Effector memory CD8-positive, alpha-beta T cell (primary cell): ENCODE data around the gene SART3.
"Not testable (repeated sequence)": the region's sequence is repeated elsewhere in the genome, so short reads cannot be mapped to it uniquely, and the experiment has no call there.

ENCODE experiments used
- ATAC-seq: fragments of 150-1000 bp; cut with Tn5 transposase; replicated peaks from 2 replicates; pipeline ENCODE4 v1.10.0; 2021; ENCODE audit warnings: mild to moderate bottlenecking, moderate library complexity
- DNase-seq, 3 experiments: peaks; one replicate each; pipeline ENCODE4 v3.0.0; 2021
- H3K27ac Mint-ChIP-seq, 2 donors: one replicate each; pipeline ENCODE4 v1.8.0; 2022; ENCODE audit warnings: mild to moderate bottlenecking in 2 of 2, mixed read lengths in 2 of 2, moderate library complexity in 2 of 2
- H3K27me3 Mint-ChIP-seq, 2 donors: one replicate each; pipeline ENCODE4 v1.8.0; 2022; ENCODE audit warnings: mixed read lengths in 2 of 2
- H3K36me3 Mint-ChIP-seq: one replicate; pipeline ENCODE4 v1.8.0; 2022; ENCODE audit warnings: mild to moderate bottlenecking, moderate library complexity, mixed read lengths; ENCODE audit not compliant: insufficient read depth
- H3K4me1 Mint-ChIP-seq, 2 donors: one replicate each; pipeline ENCODE4 v1.8.0; 2022; ENCODE audit warnings: low read depth in 2 of 2, mixed read lengths in 2 of 2
- H3K4me3 Mint-ChIP-seq, 2 donors: one replicate each; pipeline ENCODE4 v1.8.0; 2022; ENCODE audit warnings: mild to moderate bottlenecking in 2 of 2, mixed read lengths in 2 of 2, moderate library complexity in 2 of 2
- H3K9me3 Mint-ChIP-seq, 2 donors: one replicate each; pipeline ENCODE4 v1.8.0; 2022; ENCODE audit warnings: mixed read lengths in 2 of 2

The SART3 gene

GRCh38 chr12:108592033-108592909 lies 31.3 kb upstream of the SART3 start:
- ATAC-seq (no peak), DNase-seq (no peak)
- Mint-ChIP-seq H3K27ac (no peak overlapping the region), H3K27me3 (peaks cover 0 to 10% of the 10 kb centered on the region in 2 donors), H3K4me1 (no peaks in the 10 kb centered on the region), H3K36me3 (no peaks in the 10 kb centered on the region), H3K4me3 (no peak overlapping the region), H3K9me3 (no peaks in the 10 kb centered on the region)

- no peak for ATAC-seq
Observed at GRCh38 chr12:108591267-108591980, 30.5 kb upstream of the SART3 start.

GRCh38 chr12:108590463-108590862 lies 29.5 kb upstream of the SART3 start:
- not testable (repeated sequence) for H3K36me3 Mint-ChIP-seq, H3K27ac Mint-ChIP-seq, H3K4me3 Mint-ChIP-seq, H3K4me1 Mint-ChIP-seq, ATAC-seq, H3K9me3 Mint-ChIP-seq, DNase-seq
- peaks cover 0 to 18% of the 10 kb centered on the region in 2 donors for H3K27me3 Mint-ChIP-seq

More at GRCh38 chr12:108591267-108591980, 30.5 kb upstream of the SART3 start:
- DNase-seq = no peak
- Mint-ChIP-seq H3K27ac (no peak overlapping the region), H3K9me3 (no peaks in the 10 kb centered on the region), H3K4me1 (no peaks in the 10 kb centered on the region), H3K4me3 (no peak overlapping the region), H3K36me3 (no peaks in the 10 kb centered on the region), H3K27me3 (peaks cover 0 to 11% of the 10 kb centered on the region in 2 donors)

DNA sequence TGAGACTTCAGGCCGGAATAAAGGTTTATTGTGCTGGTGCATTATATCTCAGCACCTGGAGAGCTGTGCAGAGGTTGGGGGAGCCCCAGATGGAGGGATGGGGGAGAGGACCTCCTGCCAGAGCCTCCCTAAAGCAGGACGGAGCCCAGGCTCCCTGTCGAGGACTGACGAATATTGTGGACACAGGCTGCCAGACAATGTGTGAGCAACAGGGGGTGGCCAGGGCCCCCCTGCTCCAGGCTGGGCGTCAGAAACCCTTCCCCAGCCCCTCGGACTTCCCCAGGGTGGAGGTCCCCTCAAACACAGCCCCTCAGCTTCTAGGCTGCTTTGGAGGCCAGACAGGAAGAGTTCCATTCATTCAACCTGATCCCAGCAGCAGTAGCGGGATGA lies 28.9 kb upstream of the SART3 start:
- DNase-seq (no peak), ATAC-seq (no peak)
- peaks cover 3 to 18% of the 10 kb centered on the region in 2 donors for H3K27me3 Mint-ChIP-seq
- no peaks in the 10 kb centered on the region for H3K9me3 Mint-ChIP-seq
- no peak overlapping the region for H3K27ac Mint-ChIP-seq
- no peak overlapping the region for H3K4me3 Mint-ChIP-seq
- no peaks in the 10 kb centered on the region for H3K4me1 Mint-ChIP-seq
- no peaks in the 10 kb centered on the region for H3K36me3 Mint-ChIP-seq

- Mint-ChIP-seq H3K36me3 (no peaks in the 10 kb centered on the region), H3K4me1 (no peaks in the 10 kb centered on the region), H3K27me3 (peaks cover 6 to 18% of the 10 kb centered on the region in 2 donors), H3K4me3 (no peak overlapping the region), H3K27ac (no peak overlapping the region), H3K9me3 (no peaks in the 10 kb centered on the region)
- ATAC-seq (no peak), DNase-seq (no peak)
Observed at GRCh38 chr12:108589028-108589839, 28.3 kb upstream of the SART3 start.

GRCh38 chr12:108587826-108588225 lies 26.9 kb upstream of the SART3 start:
- Mint-ChIP-seq H3K27me3 (peaks cover 6 to 18% of the 10 kb centered on the region in 2 donors), H3K4me1 (no peaks in the 10 kb centered on the region), H3K4me3 (no peak overlapping the region), H3K27ac (no peak overlapping the region), H3K9me3 (no peaks in the 10 kb centered on the region), H3K36me3 (no peaks in the 10 kb centered on the region)
- DNase-seq (no peak), ATAC-seq (no peak)

- no peak overlapping the region for H3K4me3 Mint-ChIP-seq
- no peak for ATAC-seq
- no peak overlapping the region for H3K27ac Mint-ChIP-seq
- peaks cover 6 to 18% of the 10 kb centered on the region in 2 donors for H3K27me3 Mint-ChIP-seq
- H3K36me3 Mint-ChIP-seq = no peaks in the 10 kb centered on the region
- no peaks in the 10 kb centered on the region for H3K9me3 Mint-ChIP-seq
- no peaks in the 10 kb centered on the region for H3K4me1 Mint-ChIP-seq
- no peak for DNase-seq
Observed at GRCh38 chr12:108586306-108586705, 25.3 kb upstream of the SART3 start.

- H3K9me3 Mint-ChIP-seq = no peaks in the 10 kb centered on the region
- H3K36me3 Mint-ChIP-seq = no peaks in the 10 kb centered on the region
- no peak overlapping the region for H3K27ac Mint-ChIP-seq
- peaks cover 6 to 18% of the 10 kb centered on the region in 2 donors for H3K27me3 Mint-ChIP-seq
- no peak overlapping the region for H3K4me3 Mint-ChIP-seq
- DNase-seq (no peak), ATAC-seq (no peak)
- H3K4me1 Mint-ChIP-seq = no peaks in the 10 kb centered on the region
Observed at GRCh38 chr12:108585864-108586263, 24.9 kb upstream of the SART3 start.

GRCh38 chr12:108584456-108585065 lies 23.6 kb upstream of the SART3 start:
- Mint-ChIP-seq H3K27me3 (peaks cover 6 to 18% of the 10 kb centered on the region in 2 donors), H3K27ac (no peak overlapping the region), H3K36me3 (no peaks in the 10 kb centered on the region), H3K4me1 (peaks cover 0 to 3% of the 10 kb centered on the region in 2 donors), H3K9me3 (no peaks in the 10 kb centered on the region), H3K4me3 (no peak overlapping the region)
- DNase-seq = no peak
- ATAC-seq = no peak

GRCh38 chr12:108583991-108584390 lies 23.0 kb upstream of the SART3 start:
- ATAC-seq (no peak), DNase-seq (no peak)
- peaks cover 2 to 7% of the 10 kb centered on the region in 2 donors for H3K4me1 Mint-ChIP-seq
- H3K36me3 Mint-ChIP-seq = peaks cover 4% of the 10 kb centered on the region
- peaks cover 6 to 18% of the 10 kb centered on the region in 2 donors for H3K27me3 Mint-ChIP-seq
- H3K9me3 Mint-ChIP-seq = peaks cover 1 to 4% of the 10 kb centered on the region in 2 donors
- H3K27ac Mint-ChIP-seq = no peak overlapping the region
- H3K4me3 Mint-ChIP-seq = no peak overlapping the region

- H3K4me3 Mint-ChIP-seq = no peak overlapping the region
- H3K27me3 Mint-ChIP-seq = peaks cover 6 to 10% of the 10 kb centered on the region in 2 donors
- ATAC-seq (no peak), DNase-seq (no peak)
- H3K27ac Mint-ChIP-seq = no peak overlapping the region
- H3K36me3 Mint-ChIP-seq = peaks cover 10% of the 10 kb centered on the region
- H3K4me1 Mint-ChIP-seq = peaks cover 7 to 10% of the 10 kb centered on the region in 2 donors
- H3K9me3 Mint-ChIP-seq = peaks cover 8 to 12% of the 10 kb centered on the region in 2 donors
Observed at GRCh38 chr12:108582978-108583770, 22.2 kb upstream of the SART3 start.

DNA sequence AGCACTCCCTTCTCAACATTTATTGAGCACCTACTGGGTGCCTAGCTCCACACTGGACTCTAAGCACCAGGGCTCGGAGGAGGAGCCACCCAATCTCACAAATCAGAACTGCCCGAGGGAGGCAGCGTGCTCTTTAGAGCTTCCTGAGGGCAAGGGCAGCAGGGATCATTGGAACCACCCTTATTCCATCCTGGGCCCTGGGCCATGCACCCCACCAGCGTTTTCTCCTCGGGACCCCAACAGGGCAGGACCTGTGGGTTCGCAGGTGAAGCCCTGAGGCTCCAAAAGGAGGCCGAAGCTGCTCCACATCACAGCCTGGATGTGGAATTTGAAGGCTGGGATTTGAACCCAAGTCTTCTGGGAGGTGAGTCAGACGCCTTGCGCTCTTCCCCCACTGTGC lies 21.5 kb upstream of the SART3 start:
- Mint-ChIP-seq H3K27me3 (peaks cover 6 to 13% of the 10 kb centered on the region in 2 donors), H3K36me3 (peaks cover 10% of the 10 kb centered on the region), H3K4me3 (no peak overlapping the region), H3K4me1 (peaks cover 7 to 10% of the 10 kb centered on the region in 2 donors), H3K9me3 (peaks cover 8 to 13% of the 10 kb centered on the region in 2 donors), H3K27ac (no peak overlapping the region)
- DNase-seq (no peak), ATAC-seq (no peak)
